ENCODE measurements around the gene ZBED4.
A peak's percentile ranks its signal among the peaks of the same experiment; 100 is the strongest.

The ZBED4 gene

GRCh38 chr22:49934891-49935557, 81.4 kb downstream of the ZBED4 start:
- peak overlapping the region; percentile 19 to 80 for H3K27ac Mint-ChIP-seq
- H3K4me3 Mint-ChIP-seq: peak overlapping the region; percentile 81 to 87
- H3K9me3 Mint-ChIP-seq: no peaks in the 10 kb centered on the region
- ATAC-seq (peak; percentile 16), DNase-seq (peak; percentile 75 to 90)
- peaks cover 72% of the 10 kb centered on the region for H3K4me1 Mint-ChIP-seq
- no peaks in the 10 kb centered on the region for H3K27me3 Mint-ChIP-seq

GRCh38 chr22:49935561-49935960, 81.9 kb downstream of the ZBED4 start:
- Mint-ChIP-seq H3K4me3 (peak overlapping the region; percentile 80 to 82), H3K9me3 (no peaks in the 10 kb centered on the region), H3K27ac (peak overlapping the region in 1 of 2 donors; percentile 80), H3K4me1 (peaks cover 67% of the 10 kb centered on the region), H3K27me3 (no peaks in the 10 kb centered on the region)
- ATAC-seq: no peak
- DNase-seq: no peak

- DNase-seq (peak; percentile 96 to 99), ATAC-seq (peak; percentile 91)
- Mint-ChIP-seq H3K27me3 (no peaks in the 10 kb centered on the region), H3K4me3 (peak overlapping the region; percentile 80 to 82), H3K27ac (peak overlapping the region; percentile 24 to 56), H3K9me3 (peaks cover 0 to 7% of the 10 kb centered on the region in 2 donors), H3K4me1 (peaks cover 67% of the 10 kb centered on the region)
Measured at GRCh38 chr22:49936018-49936972, 82.7 kb downstream of the ZBED4 start.

- ATAC-seq (no peak), DNase-seq (no peak)
- Mint-ChIP-seq H3K4me1 (peaks cover 64% of the 10 kb centered on the region), H3K27me3 (no peaks in the 10 kb centered on the region), H3K27ac (peak overlapping the region; percentile 24 to 56), H3K4me3 (peak overlapping the region; percentile 80 to 82), H3K9me3 (peaks cover 0 to 7% of the 10 kb centered on the region in 2 donors)
Measured at GRCh38 chr22:49936973-49937757, 83.5 kb downstream of the ZBED4 start.

- Mint-ChIP-seq H3K4me3 (no peak overlapping the region), H3K9me3 (peaks cover 0 to 7% of the 10 kb centered on the region in 2 donors), H3K4me1 (peaks cover 58% of the 10 kb centered on the region), H3K27ac (no peak overlapping the region), H3K27me3 (no peaks in the 10 kb centered on the region)
- DNase-seq (no peak), ATAC-seq (no peak)
Measured at GRCh38 chr22:49937758-49938564, 84.3 kb downstream of the ZBED4 start.

- H3K27me3 Mint-ChIP-seq: no peaks in the 10 kb centered on the region
- H3K4me1 Mint-ChIP-seq: peaks cover 55% of the 10 kb centered on the region
- H3K4me3 Mint-ChIP-seq: no peak overlapping the region
- H3K27ac Mint-ChIP-seq: no peak overlapping the region
- H3K9me3 Mint-ChIP-seq: peaks cover 0 to 7% of the 10 kb centered on the region in 2 donors
- ATAC-seq (no peak), DNase-seq (no peak)
Measured at GRCh38 chr22:49938565-49939136, 85.0 kb downstream of the ZBED4 start.
